GM19452 (cell line): ENCODE results near the gene DNAH6.

ENCODE experiments used
- ATAC-seq: cut with Tn5 transposase; IDR thresholded peaks from one replicate; pipeline ENCODE4 v1.9.1; 2021; ENCODE audit not compliant: unreplicated experiment

Gene DNAH6

GRCh38 chr2:84619794-84620371 lies 103.6 kb downstream of the DNAH6 start:
- ATAC-seq: no peak

GRCh38 chr2:84628486-84628885 lies 112.2 kb downstream of the DNAH6 start:
- no peak for ATAC-seq

GRCh38 chr2:84629550-84629949 lies 113.3 kb downstream of the DNAH6 start:
- ATAC-seq: no peak

- ATAC-seq: no peak
Measured at GRCh38 chr2:84631047-84631446, 114.7 kb downstream of the DNAH6 start.

- ATAC-seq: no peak
Measured at GRCh38 chr2:84631985-84632384, 115.7 kb downstream of the DNAH6 start.

GRCh38 chr2:84636080-84636971 lies 120.0 kb downstream of the DNAH6 start:
- no peak for ATAC-seq

GRCh38 chr2:84639751-84640150 lies 123.5 kb downstream of the DNAH6 start:
- no peak for ATAC-seq

GRCh38 chr2:84640411-84640810 lies 124.1 kb downstream of the DNAH6 start:
- ATAC-seq: no peak

GRCh38 chr2:84641021-84641420 lies 124.7 kb downstream of the DNAH6 start:
- no peak for ATAC-seq

GRCh38 chr2:84643991-84644390 lies 127.7 kb downstream of the DNAH6 start:
- no peak for ATAC-seq

GRCh38 chr2:84646514-84646913 lies 130.2 kb downstream of the DNAH6 start:
- ATAC-seq: no peak

- ATAC-seq: no peak
Measured at GRCh38 chr2:84647267-84647666, 131.0 kb downstream of the DNAH6 start.

- no peak for ATAC-seq
Measured at GRCh38 chr2:84649058-84649457, 132.8 kb downstream of the DNAH6 start.

- no peak for ATAC-seq
Measured at GRCh38 chr2:84649487-84650142, 133.3 kb downstream of the DNAH6 start.

GRCh38 chr2:84652431-84652830 lies 136.1 kb downstream of the DNAH6 start:
- ATAC-seq: no peak

GRCh38 chr2:84653302-84653701 lies 137.0 kb downstream of the DNAH6 start:
- no peak for ATAC-seq

GRCh38 chr2:84654414-84654813 lies 138.1 kb downstream of the DNAH6 start:
- no peak for ATAC-seq

- ATAC-seq: no peak
Measured at GRCh38 chr2:84669122-84669521, 152.8 kb downstream of the DNAH6 start.

GRCh38 chr2:84674099-84674498 lies 157.8 kb downstream of the DNAH6 start:
- no peak for ATAC-seq

GRCh38 chr2:84674586-84674985 lies 158.3 kb downstream of the DNAH6 start:
- ATAC-seq: no peak

GRCh38 chr2:84676295-84676694 lies 160.0 kb downstream of the DNAH6 start:
- ATAC-seq: no peak

GRCh38 chr2:84678214-84678613 lies 161.9 kb downstream of the DNAH6 start:
- ATAC-seq: no peak
